T-helper 2 cell treated with Interferon-gamma antibody and Interleukin-4, amounts not matched to agents 100 ng/mL and 5 ng/mL, for 36 hours (primary cell): ENCODE measurements around the gene PDE7B. TPM values are rescaled to one million over a fixed set of nuclear protein-coding genes. Genes with fewer than 3 reads are reported as not detected.

Source experiments
- intact Hi-C: fragments of 100-400 bp; cut with micrococcal nuclease; formaldehyde crosslinking; loops from one replicate; pipeline ENCODE4 v1.15.1; 2023
- total RNA-seq: library from RNA; stranded (reverse); gene quantifications from 2 replicates; pipeline ENCODE4 v1.2.3, GENCODE V29; 2022

Gene PDE7B
- total RNA-seq, 1 donor from 2014 or later, result 13.5 TPM

- intact Hi-C loops, result no loop called here
These were observed 131.6 kb downstream of the PDE7B start for GRCh38 chr6:135983093-135983492.

GRCh38 chr6:135983718-135984343, 132.3 kb downstream of the PDE7B start:
- intact Hi-C loops, result no loop called here

- intact Hi-C loops, result no loop called here
These were observed 134.0 kb downstream of the PDE7B start for GRCh38 chr6:135985471-135985870.

GRCh38 chr6:135987226-135987625, 135.7 kb downstream of the PDE7B start:
- intact Hi-C loops, result no loop called here

- intact Hi-C loops, result no loop called here
These were observed 138.9 kb downstream of the PDE7B start for GRCh38 chr6:135990439-135990838.

- intact Hi-C loops, result no loop called here
These were observed 139.5 kb downstream of the PDE7B start for GRCh38 chr6:135990855-135991464.

GRCh38 chr6:135992739-135993138, 141.2 kb downstream of the PDE7B start:
- intact Hi-C loops, result no loop called here

- intact Hi-C loops, result no loop called here
These were observed 141.9 kb downstream of the PDE7B start for GRCh38 chr6:135993361-135993760.

GRCh38 chr6:135994857-135995544, 143.5 kb downstream of the PDE7B start:
- intact Hi-C loops, result no loop called here

GRCh38 chr6:135995545-135995898, 144.0 kb downstream of the PDE7B start:
- intact Hi-C loops, result no loop called here

GRCh38 chr6:135996668-135997067, 145.2 kb downstream of the PDE7B start:
- intact Hi-C loops, result no loop called here

GRCh38 chr6:135999393-135999792, 147.9 kb downstream of the PDE7B start:
- intact Hi-C loops, result no loop called here

GRCh38 chr6:136007345-136007744, 155.8 kb downstream of the PDE7B start:
- intact Hi-C loops, result no loop called here

- intact Hi-C loops, result no loop called here
These were observed 160.0 kb downstream of the PDE7B start for GRCh38 chr6:136011475-136011874.

- intact Hi-C loops, result no loop called here
These were observed 160.8 kb downstream of the PDE7B start for GRCh38 chr6:136012198-136012887.

GRCh38 chr6:136012943-136013342, 161.4 kb downstream of the PDE7B start:
- intact Hi-C loops, result no loop called here

GRCh38 chr6:136014454-136015437, 163.2 kb downstream of the PDE7B start:
- intact Hi-C loops, result no loop called here

GRCh38 chr6:136015531-136015930, 164.0 kb downstream of the PDE7B start:
- intact Hi-C loops, result no loop called here

GRCh38 chr6:136016228-136017225, 165.0 kb downstream of the PDE7B start:
- intact Hi-C loops, result no loop called here

GRCh38 chr6:136020691-136021090, 169.2 kb downstream of the PDE7B start:
- intact Hi-C loops, result no loop called here
